A549 (cell line): ENCODE results near the gene CMTR2. TPM values are rescaled to one million over a fixed set of nuclear protein-coding genes. Genes with fewer than 3 reads are reported as not detected.

Source experiments
- ATAC-seq, 2 experiments: fragments of 200-7000 bp in 1 of 2; fragments of >200 bp in 1 of 2; cut with Nextera tagmentation in 1 of 2; cut with Tn5 transposase in 1 of 2; 3 replicates each; pipeline versions ENCODE4 v1.8.0 to v1.9.1; 2018 to 2020; ENCODE audit warnings: mild to moderate bottlenecking in 1 of 2, moderate library complexity in 1 of 2
- CTCF ChIA-PET: fragments of 300-600 bp; sonication (Branson Sonifier 250); formaldehyde crosslinking; extraction: SDS; loops from one replicate; lab custom pipeline; 2021; ENCODE audit warnings: antibody characterized with exemption, inconsistent platforms; lab: Yijun Ruan, JAX
- POLR2A ChIA-PET: fragments of 350-600 bp; formaldehyde crosslinking; extraction: SDS; loops from one replicate; lab custom pipeline; 2021; ENCODE audit warnings: antibody characterized with exemption, inconsistent platforms; lab: Yijun Ruan, JAX
- DNase-seq, 2 experiments: peaks; one replicate each; pipeline versions ENCODE4 v3.0.0 to v3.0.0-alpha.2; 2011 to 2016; ENCODE audit warnings: low read depth in 1 of 2, low spot score in 1 of 2
- FAIRE-seq: peaks from 2 replicates; lab custom pipeline; 2011; peaks lifted over from hg19 to GRCh38; lab: Jason Lieb, UNC
- H3K27ac ChIP-seq, 2 experiments: fragments of >200 bp; sonication (Bioruptor Twin); formaldehyde crosslinking; 3 replicates each; pipeline ENCODE4 v1.5.1; 2016 to 2017
- H3K4me1 ChIP-seq: fragments of >200 bp; sonication (Bioruptor Twin); formaldehyde crosslinking; 3 replicates; pipeline ENCODE4 v1.6.1; 2016
- H3K4me2 ChIP-seq: fragments of >200 bp; sonication (Bioruptor Twin); formaldehyde crosslinking; 3 replicates; pipeline ENCODE4 v1.6.1; 2016
- H3K4me3 ChIP-seq: fragments of >200 bp; sonication (Bioruptor Twin); formaldehyde crosslinking; 3 replicates; pipeline ENCODE4 v1.5.1; 2016
- H3K9me3 ChIP-seq: fragments of >200 bp; sonication (Bioruptor Twin); formaldehyde crosslinking; 3 replicates; pipeline ENCODE4 v1.6.1; 2016
- ATOH8 ChIP-seq: fragments of 250-450 bp; sonication (Bioruptor Pico); IDR thresholded peaks from 2 replicates; pipeline ENCODE4 v1.5.0; 2020; ENCODE audit warnings: low read depth, mild to moderate bottlenecking, moderate library complexity
- BCL3 ChIP-seq: fragments of >200 bp; sonication (Bioruptor Twin); formaldehyde crosslinking; IDR thresholded peaks from 3 replicates; pipeline ENCODE4 v1.6.1; 2016
- CBX2 ChIP-seq: fragments of 200-600 bp; sonication (generic); IDR thresholded peaks from 2 replicates; pipeline ENCODE4 v1.6.1; 2016; ENCODE audit warnings: low read depth, mild to moderate bottlenecking, borderline replicate concordance
- CEBPB ChIP-seq, 2 experiments: fragments of >200 bp in 1 of 2; sonication (Bioruptor Twin) in 1 of 2; formaldehyde crosslinking in 1 of 2; IDR thresholded peaks; 2 replicates each; pipeline ENCODE4 v1.6.1; 2012 to 2016
- CTCF ChIP-seq: fragments of >200 bp; sonication (Bioruptor Twin); formaldehyde crosslinking; IDR thresholded peaks from 3 replicates; pipeline ENCODE4 v1.5.1; 2016
- ELK1 ChIP-seq: fragments of 150-350 bp; IDR thresholded peaks from 2 replicates; pipeline ENCODE4 v1.6.1; 2014; ENCODE audit warnings: low read depth, mild to moderate bottlenecking, low read length
- ESRRA ChIP-seq: fragments of 150-350 bp; IDR thresholded peaks from 2 replicates; pipeline ENCODE4 v1.6.1; 2014; ENCODE audit warnings: mild to moderate bottlenecking, low read length, borderline replicate concordance
- FOXS1 ChIP-seq: fragments of 250-450 bp; sonication (Bioruptor Pico); IDR thresholded peaks from 2 replicates; pipeline ENCODE4 v1.5.0; 2020; ENCODE audit warnings: mild to moderate bottlenecking, moderate library complexity
- HDAC2 ChIP-seq: fragments of 200-600 bp; sonication (generic); IDR thresholded peaks from 2 replicates; pipeline ENCODE4 v1.6.1; 2016
- HES2 ChIP-seq: fragments of >200 bp; sonication (Bioruptor Twin); formaldehyde crosslinking; IDR thresholded peaks from 2 replicates; pipeline ENCODE4 v1.6.1; 2016
- HMGXB4 ChIP-seq: fragments of 250-450 bp; sonication (Bioruptor Pico); IDR thresholded peaks from 2 replicates; pipeline ENCODE4 v1.5.0; 2021; ENCODE audit warnings: mild to moderate bottlenecking, moderate library complexity, borderline replicate concordance
- HOXB5 ChIP-seq: fragments of 250-450 bp; sonication (Bioruptor Pico); IDR thresholded peaks from 2 replicates; pipeline ENCODE4 v1.5.0; 2020; ENCODE audit warnings: mild to moderate bottlenecking, moderate library complexity
- JUNB ChIP-seq: fragments of >200 bp; sonication (Bioruptor Twin); formaldehyde crosslinking; IDR thresholded peaks from 2 replicates; pipeline ENCODE4 v1.6.1; 2016
- KDM5A ChIP-seq: fragments of 200-600 bp; sonication (generic); IDR thresholded peaks from 2 replicates; pipeline ENCODE4 v1.6.1; 2016; ENCODE audit warnings: antibody characterized with exemption, mild to moderate bottlenecking
- MAFK ChIP-seq: fragments of 450-650 bp; IDR thresholded peaks from 2 replicates; pipeline ENCODE4 v1.6.1; 2014; ENCODE audit not compliant: partially characterized antibody
- MAX ChIP-seq: IDR thresholded peaks from 2 replicates; pipeline ENCODE4 v1.6.1; 2012
- MYC ChIP-seq: IDR thresholded peaks from 2 replicates; pipeline ENCODE4 v1.6.1; 2012; ENCODE audit warnings: mild to moderate bottlenecking, inconsistent platforms, low read length, improper control_type of control experiment, borderline replicate concordance
- POLR2A ChIP-seq: IDR thresholded peaks from 2 replicates; pipeline ENCODE4 v1.6.1; 2012; ENCODE audit warnings: mild to moderate bottlenecking, low read length
- RFX5 ChIP-seq: fragments of 450-650 bp; IDR thresholded peaks from 2 replicates; pipeline ENCODE4 v1.7.1; 2014; ENCODE audit warnings: antibody characterized with exemption, mild to moderate bottlenecking, moderate library complexity
- SREBF2 ChIP-seq: fragments of 450-650 bp; IDR thresholded peaks from 2 replicates; pipeline ENCODE4 v1.6.1; 2014; ENCODE audit warnings: mild to moderate bottlenecking, moderate library complexity
- ZC3H11A ChIP-seq: fragments of 450-650 bp; IDR thresholded peaks from 2 replicates; pipeline ENCODE4 v1.6.1; 2014; ENCODE audit warnings: antibody characterized with exemption, mild to moderate bottlenecking
- ZNF302 ChIP-seq: fragments of 250-450 bp; sonication (Bioruptor Pico); IDR thresholded peaks from 2 replicates; pipeline ENCODE4 v1.9.0; 2021; ENCODE audit warnings: inconsistent platforms, mild to moderate bottlenecking, moderate library complexity
- ZSCAN20 ChIP-seq: fragments of 250-450 bp; sonication (Bioruptor Pico); IDR thresholded peaks from 2 replicates; pipeline ENCODE4 v1.8.0; 2022; ENCODE audit warnings: mild to moderate bottlenecking, moderate library complexity
- WGBS: methylation state at CpG from one replicate; pipeline ENCODE4 v1.1.6; 2017; ENCODE audit errors: missing lambda C conversion rate; 5-methylcytosine and 5-hydroxymethylcytosine counted together
- polyA plus RNA-seq, 4 experiments: library from polyadenylated mRNA; depleted of rRNA in 3 of 4; stranded (reverse); fragments of >200 nt; fragmentation: RNase III in 1 of 4; extraction: RNeasy Plus Mini Kit Qiagen cat#74134 plus additional on column Dnase treatment in 1 of 4; gene quantifications; 2 replicates in 3 of 4; 3 replicates in 1 of 4; pipeline ENCODE4 v1.2.3, GENCODE V29; 2011 to 2017

CMTR2 gene
- polyA plus RNA-seq, 2 of the 4 experiments (the other 2 are of a cell fraction), result 16.9 to 34.9 TPM

GRCh38 chr16:71297341-71297634 is 8.1 kb upstream of the CMTR2 start:
- WGBS, result 48% methylated on average over 2 of the region's 2 CpGs
- no peak overlapping the region for H3K4me2 ChIP-seq
- H3K9me3 ChIP-seq, result no peaks in the 10 kb centered on the region; the same call in 2 of the 3 replicates
- DNase-seq, result peak in 1 of 2 experiments; percentile 4
- FAIRE-seq, result no peak
- TF ChIP-seq ATOH8 (CRISPR knock-in tag) (no peak), HDAC2 (no peak), POLR2A (no peak), MAX (no peak), CTCF (no peak), ZNF302 (no peak), KDM5A (no peak), HES2 (no peak), ELK1 (no peak), MAFK (no peak), HMGXB4 (CRISPR knock-in tag) (no peak), CEBPB (IDR thresholded peaks at IDR 0.05) (no peak), ZSCAN20 (CRISPR knock-in tag) (no peak), ZC3H11A (no peak)
- CTCF ChIA-PET, result interaction anchor here (0.9 to 1.7 kb wide), 2 partner anchors 12 to 62 kb away, joined by 3 to 5 read pairs; partner anchors contain the start of gene CALB2
- no peak overlapping the region for H3K27ac ChIP-seq
- no peaks in the 10 kb centered on the region for H3K4me1 ChIP-seq
- H3K4me3 ChIP-seq, result no peak overlapping the region
- POLR2A ChIA-PET, result no interaction called here
- ATAC-seq, result no peak

GRCh38 chr16:71296584-71297340 is 7.6 kb upstream of the CMTR2 start:
- no peak overlapping the region for H3K27ac ChIP-seq
- H3K9me3 ChIP-seq, result no peaks in the 10 kb centered on the region; the same call in 2 of the 3 replicates
- no peak for TF ChIP-seq RFX5
- TF ChIP-seq CBX2, result no peak
- no peak for TF ChIP-seq JUNB
- TF ChIP-seq BCL3, result no peak
- TF ChIP-seq FOXS1 (CRISPR knock-in tag), result no peak
- TF ChIP-seq HOXB5 (CRISPR knock-in tag), result no peak
- no peak for TF ChIP-seq MYC
- TF ChIP-seq SREBF2, result no peak
- no peak for TF ChIP-seq ESRRA
- TF ChIP-seq HDAC2, result no peak
- WGBS, result 3% methylated on average over 3 of the region's 3 CpGs
- no peak for FAIRE-seq
- ChIA-PET POLR2A (no interaction called here), CTCF (interaction anchor here (0.9 to 1.7 kb wide), 2 partner anchors 13 to 62 kb away, joined by 3 to 5 read pairs; partner anchors contain the start of gene CALB2)
- H3K4me2 ChIP-seq, result no peak overlapping the region
- H3K4me1 ChIP-seq, result no peaks in the 10 kb centered on the region
- no peak overlapping the region for H3K4me3 ChIP-seq
- DNase-seq, result no peak
- ATAC-seq, result no peak
